Vagina (tissue), 2 donors: Measurements from ENCODE around the gene OR2V2.
A peak's percentile ranks its signal among the peaks of the same experiment; 100 is the strongest.

ENCODE experiments used
- CTCF ChIP-seq, 3 experiments: fragments of 450-650 bp in 2 of 3; fragments of 200-600 bp in 1 of 3; sonication (generic) in 1 of 3; IDR thresholded peaks; one replicate each; pipeline ENCODE4 v1.5.1; 2017 to 2019; ENCODE audit warnings: antibody characterized with exemption in 3 of 3, mild to moderate bottlenecking in 2 of 3, moderate library complexity in 2 of 3
- POLR2A ChIP-seq, 2 donors: fragments of 450-650 bp; IDR thresholded peaks; one replicate each; pipeline ENCODE4 v1.6.1; 2017; ENCODE audit warnings: antibody characterized with exemption in 2 of 2, mild to moderate bottlenecking in 2 of 2, moderate library complexity in 2 of 2
- POLR2AphosphoS5 ChIP-seq, 2 donors: sonication (generic); formaldehyde crosslinking; IDR thresholded peaks; one replicate each; pipeline ENCODE4 v1.9.0; 2017; ENCODE audit warnings: antibody characterized with exemption in 2 of 2, mild to moderate bottlenecking in 2 of 2, low read depth in 1 of 2; ENCODE audit not compliant: insufficient read depth in 1 of 2

DNA sequence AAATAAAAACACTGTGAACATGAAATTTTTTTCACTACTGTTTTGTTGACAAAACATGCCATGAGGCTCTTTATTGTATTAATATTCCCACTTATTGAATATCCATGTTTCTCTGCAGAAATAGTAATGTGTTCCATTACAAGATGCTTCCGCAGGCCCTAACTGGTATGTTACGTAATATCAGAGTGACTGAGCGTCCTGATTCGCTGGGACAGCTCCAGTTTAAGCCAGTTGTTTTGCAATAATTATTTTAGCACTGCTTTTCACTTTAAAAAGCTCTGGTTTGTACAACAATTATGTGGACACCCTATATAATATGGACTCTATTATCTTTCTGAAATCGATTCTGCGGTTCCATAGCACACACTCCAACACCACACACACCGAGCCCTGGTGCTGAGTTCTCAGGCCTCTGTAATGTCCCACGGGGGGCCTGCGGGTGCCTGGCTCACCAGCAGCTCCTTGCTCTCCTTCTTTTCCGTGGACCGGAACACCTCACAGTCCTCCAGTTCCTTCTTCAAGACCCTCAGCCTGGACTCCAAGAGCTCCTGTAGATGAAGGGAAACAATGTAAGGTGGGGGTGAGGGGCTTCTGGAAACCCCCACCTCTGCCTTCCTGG, 55.8 kb downstream of the OR2V2 start:
- TF ChIP-seq POLR2AphosphoS5 (IDR thresholded peaks at IDR 0.05; ENCODE audit: insufficient read depth in 1 of 2, low read depth in 1 of 2) (peak; percentile 22 to 50), CTCF (IDR thresholded peaks at IDR 0.05) (no peak), POLR2A (IDR thresholded peaks at IDR 0.05) (no peak)
